ENCODE results near the gene TREH. TPM values are rescaled to one million over a fixed set of nuclear protein-coding genes. Genes with fewer than 3 reads are reported as not detected.

The TREH gene
- total RNA-seq, 4 donors from 2014 or later: 18.9 to 53.4 (median 32.6) TPM

DNA sequence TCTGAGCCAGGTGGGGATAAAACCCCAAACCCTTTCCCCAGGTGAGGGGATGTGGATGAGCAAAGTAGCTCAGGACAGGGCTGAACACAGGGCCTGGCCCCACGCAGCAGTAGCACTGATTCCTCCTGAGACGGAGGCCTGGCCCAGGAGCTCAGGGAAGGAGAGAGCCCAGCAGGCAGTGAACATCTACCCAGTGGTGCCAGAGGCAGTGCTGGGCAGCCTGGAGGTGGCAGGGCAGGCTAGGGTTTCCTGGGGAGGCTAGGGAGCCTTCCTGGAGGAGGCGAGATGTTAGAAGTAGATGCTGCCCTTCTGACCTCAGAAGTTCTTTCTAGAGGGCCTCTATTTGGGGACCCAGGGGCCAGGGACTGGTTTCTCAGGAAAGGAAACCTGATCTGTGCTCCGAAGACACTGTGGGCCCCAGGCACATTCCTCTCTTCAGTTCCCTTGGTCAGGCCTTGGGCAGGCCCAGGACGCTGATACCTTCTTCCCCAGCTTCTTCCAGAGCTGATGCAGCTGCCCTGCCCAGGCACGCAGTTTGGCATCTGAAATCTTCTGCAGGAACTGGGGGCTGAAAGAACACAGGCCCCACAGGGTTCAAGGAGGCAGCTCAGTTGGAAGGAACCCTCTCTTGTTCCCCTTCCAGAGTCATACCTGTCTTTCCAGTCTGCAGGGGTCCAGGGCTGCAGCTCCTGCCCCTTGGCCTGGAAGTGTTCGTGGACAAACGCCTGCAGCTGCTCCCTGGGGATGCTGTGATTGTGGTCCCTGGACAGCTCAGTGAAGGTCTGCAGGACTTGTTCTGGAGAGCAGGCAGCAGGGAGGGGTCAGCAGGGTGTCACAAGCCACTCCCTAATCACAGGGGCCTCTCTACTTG lies 16.8 kb downstream of the TREH start:
- Histone ChIP-seq H3K4me1 (peaks cover 0 to 4% (median 1%) of the 10 kb centered on the region in 4 donors), H3K36me3 (peaks cover 0 to 4% (median 0%) of the 10 kb centered on the region in 3 donors), H3K4me3 (no peak overlapping the region), H3K27me3 (no peaks in the 10 kb centered on the region), H3K9me3 (no peaks in the 10 kb centered on the region), H3K27ac (no peak overlapping the region)
- no peak for DNase-seq
- TF ChIP-seq, protein P1, sequence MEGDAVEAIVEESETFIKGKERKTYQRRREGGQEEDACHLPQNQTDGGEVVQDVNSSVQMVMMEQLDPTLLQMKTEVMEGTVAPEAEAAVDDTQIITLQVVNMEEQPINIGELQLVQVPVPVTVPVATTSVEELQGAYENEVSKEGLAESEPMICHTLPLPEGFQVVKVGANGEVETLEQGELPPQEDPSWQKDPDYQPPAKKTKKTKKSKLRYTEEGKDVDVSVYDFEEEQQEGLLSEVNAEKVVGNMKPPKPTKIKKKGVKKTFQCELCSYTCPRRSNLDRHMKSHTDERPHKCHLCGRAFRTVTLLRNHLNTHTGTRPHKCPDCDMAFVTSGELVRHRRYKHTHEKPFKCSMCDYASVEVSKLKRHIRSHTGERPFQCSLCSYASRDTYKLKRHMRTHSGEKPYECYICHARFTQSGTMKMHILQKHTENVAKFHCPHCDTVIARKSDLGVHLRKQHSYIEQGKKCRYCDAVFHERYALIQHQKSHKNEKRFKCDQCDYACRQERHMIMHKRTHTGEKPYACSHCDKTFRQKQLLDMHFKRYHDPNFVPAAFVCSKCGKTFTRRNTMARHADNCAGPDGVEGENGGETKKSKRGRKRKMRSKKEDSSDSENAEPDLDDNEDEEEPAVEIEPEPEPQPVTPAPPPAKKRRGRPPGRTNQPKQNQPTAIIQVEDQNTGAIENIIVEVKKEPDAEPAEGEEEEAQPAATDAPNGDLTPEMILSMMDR (IDR thresholded peaks at IDR 0.05): no peak
- TF ChIP-seq POLR2A (IDR thresholded peaks at IDR 0.05): no peak

DNA sequence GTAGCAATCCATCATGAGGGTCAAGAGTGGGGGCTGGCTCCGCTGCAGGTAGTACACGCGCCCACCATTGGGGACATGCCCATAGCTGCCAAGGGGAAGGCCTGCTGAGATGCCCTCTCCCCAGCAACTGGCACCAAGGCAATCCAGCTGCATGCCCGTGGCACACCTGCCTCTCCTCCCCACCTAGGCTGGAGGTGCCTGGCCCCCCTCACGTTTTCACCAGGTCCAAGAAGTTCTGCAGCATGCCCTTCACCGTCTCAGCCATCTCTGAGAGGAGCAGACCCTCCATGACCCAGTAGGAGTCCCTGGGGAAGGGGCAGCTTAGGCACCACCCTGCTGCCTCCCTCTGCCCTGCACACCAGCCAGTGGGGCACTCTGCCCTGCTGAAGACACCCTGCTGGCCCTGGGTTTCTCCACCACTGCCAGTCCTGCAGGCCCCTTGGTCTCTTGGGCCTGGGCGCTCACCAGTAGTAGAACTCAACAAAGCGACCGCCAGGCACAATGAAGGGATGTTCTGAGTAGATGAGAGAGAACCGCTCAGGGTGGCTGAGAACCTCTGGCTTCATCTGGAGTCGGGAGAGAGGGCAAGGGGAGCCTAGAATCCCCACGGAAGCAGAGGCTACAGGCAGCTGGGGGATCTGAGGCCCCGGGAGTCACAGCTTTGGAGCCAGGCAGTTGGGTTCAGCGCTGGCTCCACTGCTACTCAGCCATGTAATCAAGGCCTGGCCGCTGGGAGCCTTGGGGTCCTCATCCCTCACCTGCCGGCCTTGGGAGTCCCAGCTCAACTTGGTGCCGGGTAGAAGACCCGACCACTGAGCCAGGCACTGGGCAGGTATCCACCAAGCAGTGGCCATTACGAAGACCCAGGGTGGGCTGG lies 17.8 kb downstream of the TREH start:
- Histone ChIP-seq H3K4me3 (no peak overlapping the region), H3K9me3 (no peaks in the 10 kb centered on the region), H3K27ac (no peak overlapping the region), H3K36me3 (peaks cover 0 to 6% (median 0%) of the 10 kb centered on the region in 3 donors), H3K27me3 (no peaks in the 10 kb centered on the region), H3K4me1 (peaks cover 0 to 4% (median 1%) of the 10 kb centered on the region in 4 donors)
- no peak for DNase-seq
- TF ChIP-seq POLR2A (IDR thresholded peaks at IDR 0.05): no peak
- TF ChIP-seq, protein P1 (IDR thresholded peaks at IDR 0.05): no peak

DNA sequence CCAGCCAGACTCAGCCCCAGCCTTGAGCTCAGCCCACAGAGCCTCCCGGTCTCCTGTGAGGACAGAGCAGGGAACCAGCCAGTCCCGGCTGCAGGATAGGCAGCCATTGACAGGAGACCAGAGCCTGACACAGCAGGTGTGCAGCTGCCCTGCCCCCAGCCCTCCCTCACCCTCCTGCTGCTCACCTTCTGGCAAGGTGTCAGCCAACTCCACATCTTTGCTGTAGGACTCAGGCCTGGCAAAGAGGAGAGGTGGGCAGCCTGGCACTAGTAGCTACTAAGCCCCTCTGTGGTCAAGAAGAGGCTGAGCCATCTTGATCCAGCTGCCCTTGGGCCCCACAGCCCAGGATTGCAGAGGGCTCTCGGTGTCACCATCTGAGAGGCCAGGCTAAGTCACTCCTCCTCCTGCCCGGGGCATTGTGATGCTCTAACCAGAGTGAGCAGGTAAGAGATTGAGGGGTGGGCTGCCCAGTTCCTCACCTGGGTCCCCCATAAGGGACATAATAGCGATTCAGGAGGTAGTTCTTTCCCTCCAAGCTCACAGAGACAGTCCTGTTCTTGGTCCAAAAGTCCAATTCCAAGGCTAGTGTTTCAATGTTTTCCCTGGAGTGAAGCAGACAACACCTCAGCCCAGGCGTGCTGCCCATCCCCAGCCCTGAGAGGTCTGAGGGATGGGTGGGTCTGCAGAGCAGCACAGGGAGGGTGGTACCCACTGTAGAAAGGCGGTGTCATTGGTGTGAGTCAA lies 18.6 kb downstream of the TREH start:
- Histone ChIP-seq H3K9me3 (no peaks in the 10 kb centered on the region), H3K27ac (no peak overlapping the region), H3K4me1 (peaks cover 0 to 4% (median 1%) of the 10 kb centered on the region in 4 donors), H3K4me3 (no peak overlapping the region), H3K36me3 (peaks cover 0 to 8% (median 0%) of the 10 kb centered on the region in 3 donors), H3K27me3 (no peaks in the 10 kb centered on the region)
- TF ChIP-seq POLR2A (IDR thresholded peaks at IDR 0.05): no peak
- TF ChIP-seq, protein P1 (IDR thresholded peaks at IDR 0.05): no peak
- DNase-seq: peak in 1 of 3 donors; percentile 52

DNA sequence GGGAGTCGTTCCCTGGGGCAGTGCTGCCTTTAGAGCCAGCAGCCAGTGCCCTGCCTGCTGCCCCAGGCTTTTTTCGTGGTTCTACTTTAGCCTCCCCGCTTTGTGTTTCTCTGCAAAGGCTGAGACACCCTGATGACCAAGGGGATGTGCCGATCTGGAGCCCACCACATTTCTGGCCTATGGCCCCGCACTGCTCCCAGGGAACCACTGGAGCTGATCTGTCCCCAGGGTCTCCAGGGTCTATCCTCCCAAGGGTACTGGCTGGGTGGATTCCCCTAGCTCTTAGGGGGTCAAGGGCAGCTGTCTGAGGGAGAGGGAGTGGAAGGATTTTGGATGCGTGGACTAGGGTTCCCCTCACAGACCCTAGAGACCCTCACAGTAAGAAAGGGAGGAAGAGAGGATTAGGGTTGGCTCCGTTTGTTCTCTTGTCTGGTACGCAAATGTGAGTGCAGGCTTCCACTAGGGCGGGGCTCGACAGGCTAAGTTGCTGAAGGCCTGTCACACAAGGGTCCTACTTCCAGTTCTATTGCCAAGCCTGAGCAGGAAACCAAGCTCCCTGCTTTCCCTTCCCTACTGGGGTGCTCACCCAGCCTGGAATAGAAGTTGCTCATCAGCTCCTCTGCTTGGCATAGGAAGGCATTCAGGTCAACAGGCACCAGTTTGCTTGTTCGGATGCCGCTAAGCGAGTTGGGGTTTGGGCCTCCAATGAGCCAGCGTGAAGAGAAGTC lies 19.3 kb downstream of the TREH start:
- no peak for DNase-seq
- Histone ChIP-seq H3K27me3 (no peaks in the 10 kb centered on the region), H3K36me3 (peaks cover 0 to 14% (median 0%) of the 10 kb centered on the region in 3 donors), H3K27ac (no peak overlapping the region), H3K4me1 (peaks cover 0 to 4% (median 1%) of the 10 kb centered on the region in 4 donors), H3K4me3 (no peak overlapping the region), H3K9me3 (no peaks in the 10 kb centered on the region)
- no peak for TF ChIP-seq POLR2A (IDR thresholded peaks at IDR 0.05)
- TF ChIP-seq, protein P1 (IDR thresholded peaks at IDR 0.05): no peak
